Stomach (tissue), 4 donors: ENCODE measurements around the gene VEGFA.

Experiments used
- CTCF ChIP-seq, 7 experiments: fragments of 450-650 bp in 4 of 7; fragments of 200-600 bp in 3 of 7; sonication (generic) in 3 of 7; IDR thresholded peaks; one replicate each; pipeline ENCODE4 v1.5.1; 2016 to 2019; ENCODE audit warnings: antibody characterized with exemption in 7 of 7, control low read depth in 2 of 7, mild to moderate bottlenecking in 1 of 7
- EP300 ChIP-seq: sonication (generic); formaldehyde crosslinking; IDR thresholded peaks from one replicate; pipeline ENCODE4 v1.6.1; 2017; ENCODE audit warnings: antibody characterized with exemption
- POLR2A ChIP-seq, 4 donors: fragments of 450-650 bp; IDR thresholded peaks; one replicate each; pipeline ENCODE4 v1.6.1; 2016; ENCODE audit warnings: antibody characterized with exemption in 4 of 4, control low read depth in 2 of 4, mild to moderate bottlenecking in 1 of 4, moderate library complexity in 1 of 4
- POLR2AphosphoS5 ChIP-seq, 3 donors: sonication (generic); formaldehyde crosslinking; IDR thresholded peaks; one replicate each; pipeline ENCODE4 v1.6.1; 2016; ENCODE audit warnings: antibody characterized with exemption in 3 of 3

GRCh38 chr6:43833223-43833995 lies 63.4 kb downstream of the VEGFA start:
- no peak for TF ChIP-seq CTCF (IDR thresholded peaks at IDR 0.05)
- no peak for TF ChIP-seq POLR2AphosphoS5 (IDR thresholded peaks at IDR 0.05)
- no peak for TF ChIP-seq POLR2A (IDR thresholded peaks at IDR 0.05)
- TF ChIP-seq EP300 = no peak
